Inflammatory macrophage (primary cell): ENCODE data around the gene UGT1A5.
"Not testable (repeated sequence)": the region's sequence is repeated elsewhere in the genome, so short reads cannot be mapped to it uniquely, and the experiment has no call there.

ENCODE experiments used
- DNase-seq, 2 donors: peaks; one replicate each; pipeline ENCODE4 v3.0.0-alpha.2; 2020 to 2022

UGT1A5 gene

DNA sequence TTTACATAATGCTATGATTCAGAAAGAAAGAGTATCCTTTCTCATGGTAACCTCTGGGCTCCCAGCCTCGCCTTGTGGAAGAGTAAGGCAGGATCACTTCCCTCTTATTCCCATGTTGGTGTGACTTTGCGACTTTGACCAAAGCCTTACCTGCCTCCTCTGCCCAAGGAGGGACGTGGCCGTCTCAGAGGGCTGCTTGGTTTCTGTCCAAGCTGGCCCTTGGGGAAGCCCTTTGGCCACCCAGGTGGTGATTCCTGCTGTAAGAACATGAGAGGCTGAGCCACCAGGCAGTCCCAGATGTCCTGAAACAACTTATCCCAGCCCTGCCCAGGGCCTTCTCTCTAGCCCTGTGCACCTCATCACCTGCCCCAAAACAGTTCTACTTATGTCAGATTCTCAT, 14.0 kb upstream of the UGT1A5 start:
- no peak for DNase-seq

DNA sequence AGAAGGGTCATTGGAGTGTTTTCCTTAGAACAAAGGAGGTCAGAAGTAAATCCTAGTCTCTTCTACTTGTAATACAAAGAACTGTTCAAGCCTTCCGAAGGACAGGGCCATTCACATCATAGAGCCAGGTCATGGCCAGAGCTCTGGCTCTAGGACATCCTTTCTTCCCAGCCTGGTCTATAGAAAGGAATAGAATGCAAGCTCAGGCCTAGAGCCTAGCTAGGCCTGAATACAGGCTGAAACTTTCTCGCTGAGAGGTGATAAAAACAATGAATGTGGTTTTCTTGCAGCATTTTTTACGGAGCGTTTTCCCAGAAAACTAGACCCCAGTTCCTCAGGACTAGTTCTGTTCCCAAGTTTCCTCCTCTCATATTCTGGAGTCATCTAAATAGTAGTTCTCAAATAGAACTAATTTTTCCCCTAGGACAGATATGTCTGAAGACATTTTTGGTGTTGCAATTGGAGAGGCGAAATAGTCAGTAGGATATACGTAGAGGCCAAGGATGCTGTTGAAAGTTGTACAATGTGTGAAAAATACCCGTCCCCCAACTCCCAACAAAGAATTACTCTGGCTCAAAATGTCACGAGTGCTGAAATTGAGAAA, 13.2 kb upstream of the UGT1A5 start:
- no peak for DNase-seq

DNA sequence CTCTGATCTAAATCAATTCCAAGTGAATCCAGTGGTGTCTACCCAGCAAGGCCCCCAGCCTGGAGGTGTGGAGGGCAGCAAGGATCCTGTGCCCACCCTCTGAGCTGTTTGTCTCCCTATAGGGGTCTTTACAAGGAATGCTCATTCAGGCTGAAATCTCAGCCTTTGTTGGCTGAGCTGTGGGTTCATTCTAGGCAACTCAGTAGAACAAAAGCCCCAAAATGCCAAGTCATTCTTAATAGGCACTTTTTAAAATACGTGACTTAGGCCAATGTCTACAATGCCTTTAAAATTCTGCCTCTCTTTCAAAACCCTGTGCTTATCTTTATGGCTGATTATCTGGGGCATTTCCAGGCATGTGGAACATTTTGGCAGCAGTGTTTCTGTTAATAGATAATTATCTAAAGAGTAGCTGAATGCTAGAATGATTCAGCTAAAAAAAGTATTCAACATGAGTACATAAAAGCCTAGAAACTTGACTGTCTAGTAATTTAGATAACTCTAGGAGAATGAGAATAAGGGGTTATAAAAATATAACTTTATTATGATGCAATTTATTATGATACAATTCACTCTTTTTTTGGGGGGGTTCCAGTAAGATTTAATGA, 12.6 kb upstream of the UGT1A5 start:
- no peak for DNase-seq

DNA sequence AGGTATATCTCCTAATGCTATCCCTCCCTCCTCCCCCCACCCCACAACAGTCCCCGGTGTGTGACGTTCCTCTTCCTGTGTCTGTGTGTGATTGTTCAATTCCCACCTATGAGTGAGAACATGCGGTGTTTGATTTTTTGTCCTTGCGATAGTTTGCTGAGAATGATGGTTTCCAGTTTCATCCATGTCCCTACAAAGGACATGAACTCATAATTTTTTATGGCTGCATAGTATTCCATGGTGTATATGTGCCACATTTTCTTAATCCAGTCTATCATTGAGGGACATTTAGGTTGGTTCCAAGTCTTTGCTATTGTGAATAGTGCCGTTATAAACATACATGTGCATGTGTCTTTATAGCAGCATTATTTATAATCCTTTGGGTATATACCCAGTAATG, 11.9 kb upstream of the UGT1A5 start:
- not testable (repeated sequence) for DNase-seq

DNA sequence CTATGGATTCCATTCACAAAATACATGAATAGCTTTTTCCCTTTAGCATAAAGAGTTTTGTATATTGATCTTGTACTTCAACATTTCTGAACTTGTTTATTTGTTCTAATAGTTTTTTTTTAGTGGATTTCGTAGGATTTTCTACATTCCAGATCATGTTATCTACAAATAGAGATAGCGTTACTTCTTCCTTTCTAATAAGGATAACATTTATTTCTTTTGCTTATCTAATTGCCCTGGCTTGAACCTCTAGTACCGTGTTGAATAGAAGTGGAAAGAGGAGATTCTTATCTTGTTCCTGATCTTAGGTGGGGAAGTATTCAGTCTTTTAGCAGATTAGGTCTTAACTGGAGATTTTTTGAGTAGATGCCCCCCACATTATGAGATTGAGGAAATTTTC, 10.5 kb upstream of the UGT1A5 start:
- DNase-seq = no peak

DNA sequence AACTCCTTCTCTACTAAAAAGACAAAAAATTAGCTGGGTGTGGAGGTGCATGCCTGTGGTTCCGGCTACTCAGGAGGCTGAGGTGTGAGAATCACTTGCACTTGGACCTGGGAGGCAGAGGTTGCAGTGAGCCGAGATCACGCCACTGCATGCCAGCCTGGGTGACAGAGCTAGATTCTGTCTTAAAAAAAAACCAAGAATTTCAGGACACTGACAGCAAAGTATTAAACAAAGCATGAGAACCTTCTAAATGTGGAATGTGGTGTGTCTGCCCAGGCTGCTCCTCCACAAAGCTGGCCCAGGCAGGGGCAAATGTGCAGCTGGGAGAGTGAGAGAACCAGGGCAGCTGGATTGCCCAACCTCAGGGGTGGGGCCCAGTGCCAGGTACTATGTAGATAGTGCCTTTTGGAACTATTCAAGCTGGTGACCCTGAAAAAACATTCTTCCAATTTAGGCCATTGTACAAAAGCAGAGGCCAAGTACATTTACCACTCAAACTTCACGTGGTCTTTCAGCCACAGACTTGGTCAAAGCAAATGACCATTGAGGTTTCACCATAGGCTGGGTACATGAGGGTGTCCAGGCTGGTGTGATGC, 6.7 kb upstream of the UGT1A5 start:
- no peak for DNase-seq

DNA sequence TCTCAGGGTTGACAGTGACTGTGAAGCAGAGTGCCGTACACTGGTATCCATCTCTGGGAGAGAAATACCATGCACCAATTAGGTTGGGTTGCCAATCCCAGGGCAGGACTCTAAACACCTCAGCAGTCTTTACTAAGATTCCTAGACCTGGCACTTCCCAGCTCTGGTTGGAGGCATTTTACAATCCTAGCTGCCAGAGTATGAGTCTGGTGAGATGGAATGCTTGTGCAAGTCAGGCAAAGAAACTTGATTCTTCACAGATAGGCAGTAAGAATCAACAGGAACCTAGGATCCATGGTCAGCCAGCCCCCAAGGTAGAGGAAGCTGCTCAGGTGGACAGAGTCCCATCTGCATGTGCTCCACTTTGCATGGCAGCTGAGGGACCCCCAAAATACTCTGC, 6.0 kb upstream of the UGT1A5 start:
- no peak for DNase-seq

DNA sequence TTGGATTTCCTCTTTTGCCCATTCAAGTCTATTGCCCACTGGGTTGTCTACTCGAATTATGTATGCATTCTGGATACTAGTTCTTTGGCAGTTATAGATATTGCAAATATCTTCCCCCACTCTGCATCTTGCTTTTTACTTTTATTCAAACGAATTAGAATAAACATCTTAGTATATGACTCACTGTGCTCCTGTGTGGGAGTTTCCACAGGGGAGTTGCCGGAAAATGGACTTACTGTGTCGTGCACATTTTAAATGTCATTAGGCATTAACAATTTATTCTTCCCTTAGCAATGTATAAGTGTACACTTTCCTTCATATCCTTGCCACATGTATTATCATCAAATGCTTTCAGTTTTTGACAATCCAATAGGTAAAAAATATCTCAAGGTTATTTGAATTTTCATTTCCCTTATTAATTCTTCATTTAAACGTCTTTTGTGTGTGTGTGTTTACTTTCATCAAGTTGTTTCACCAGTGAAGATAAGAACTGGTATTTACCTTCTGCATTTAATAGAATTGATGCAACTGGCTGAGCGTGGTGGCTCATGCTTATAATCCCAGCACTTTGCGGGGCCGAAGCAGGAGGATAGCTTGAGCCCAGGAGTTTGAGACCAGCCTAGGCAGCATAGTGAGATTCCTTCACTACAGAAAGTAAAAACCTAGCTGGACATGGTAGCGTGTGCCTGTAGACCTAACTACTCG, 4.6 kb upstream of the UGT1A5 start:
- DNase-seq = no peak

DNA sequence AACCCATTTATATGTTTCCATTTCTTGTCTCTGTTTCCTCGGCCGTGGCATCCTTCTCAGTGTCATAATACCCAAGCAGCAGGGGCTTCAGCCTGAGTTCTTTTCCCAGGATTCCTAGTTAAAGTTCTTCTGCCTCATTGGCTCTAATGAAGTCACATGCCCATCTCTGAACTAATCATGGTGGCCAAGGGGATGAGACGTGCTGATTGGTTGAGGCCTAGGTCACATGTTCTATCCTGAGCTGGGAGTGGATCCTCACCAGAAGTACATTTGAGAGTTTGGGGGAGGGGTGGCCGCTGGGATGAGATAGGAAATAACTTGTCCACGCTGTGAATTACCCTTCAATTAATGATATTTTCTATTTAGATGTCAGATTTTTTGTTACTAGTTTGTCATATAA, 3.8 kb upstream of the UGT1A5 start:
- no peak for DNase-seq

DNA sequence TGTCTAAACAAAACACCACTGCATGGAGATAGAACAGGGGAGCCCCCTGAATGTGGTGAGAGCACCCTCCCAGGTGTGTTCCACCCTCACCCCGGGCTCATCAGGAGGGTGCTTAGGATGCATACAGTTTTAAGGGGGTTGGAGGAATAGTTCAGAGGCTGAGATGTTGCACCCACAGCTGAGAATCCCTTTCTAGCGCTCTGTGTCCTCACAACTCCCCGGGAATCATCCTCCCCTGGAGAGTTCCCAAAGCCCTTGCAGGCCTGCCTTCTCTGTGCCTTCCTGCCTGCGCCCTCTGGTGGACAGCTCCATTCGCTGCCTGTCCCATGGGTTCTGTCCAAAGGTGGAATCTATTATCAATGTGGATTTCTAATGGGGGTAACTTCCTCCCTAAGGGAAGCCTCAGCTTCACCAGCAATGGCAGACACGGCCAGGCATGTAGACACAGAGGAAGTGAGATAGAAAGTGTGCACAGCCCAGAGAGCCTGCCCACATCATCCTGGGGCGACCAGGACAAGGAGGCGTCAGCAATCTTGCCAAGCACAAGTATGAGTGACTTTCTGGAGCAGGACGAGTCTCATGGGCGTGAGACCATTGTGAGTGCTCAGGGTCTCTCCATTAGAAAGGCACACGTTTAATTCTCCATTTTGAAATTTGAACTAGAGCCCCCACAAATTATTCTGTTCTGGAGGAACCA, 1.2 kb upstream of the UGT1A5 start:
- peak; percentile 47 to 58 for DNase-seq

DNA sequence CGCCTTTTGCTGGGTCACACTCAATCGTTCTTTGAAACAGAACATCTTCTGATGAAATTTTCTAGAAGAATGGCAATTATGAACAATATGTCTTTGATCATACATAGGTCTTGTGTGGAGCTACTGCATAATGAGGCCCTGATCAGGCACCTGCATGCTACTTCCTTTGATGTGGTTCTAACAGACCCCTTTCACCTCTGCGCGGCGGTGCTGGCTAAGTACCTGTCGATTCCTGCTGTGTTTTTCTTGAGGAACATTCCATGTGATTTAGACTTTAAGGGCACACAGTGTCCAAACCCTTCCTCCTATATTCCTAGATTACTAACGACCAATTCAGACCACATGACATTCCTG, 532 bp downstream of the UGT1A5 start:
- no peak for DNase-seq

DNA sequence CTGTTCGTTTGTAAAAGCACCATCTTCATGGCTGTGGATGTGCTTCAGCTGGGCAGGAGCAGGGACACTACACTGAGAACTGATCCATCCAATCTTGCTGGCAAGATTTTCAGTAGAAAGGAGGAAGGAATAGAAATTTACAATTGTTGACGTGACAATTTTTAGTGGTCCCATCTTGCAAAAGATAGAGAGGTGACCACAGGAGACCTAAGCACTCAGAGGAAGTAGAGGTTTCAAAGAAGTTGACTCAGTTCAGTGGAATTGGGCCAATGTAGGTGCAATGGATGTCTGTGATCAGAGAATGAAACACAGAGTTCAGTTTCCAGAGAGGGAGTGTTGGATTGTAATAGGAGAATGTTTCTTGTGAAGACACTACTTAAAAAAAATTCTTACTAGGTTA, 1.4 kb downstream of the UGT1A5 start:
- DNase-seq = no peak

DNA sequence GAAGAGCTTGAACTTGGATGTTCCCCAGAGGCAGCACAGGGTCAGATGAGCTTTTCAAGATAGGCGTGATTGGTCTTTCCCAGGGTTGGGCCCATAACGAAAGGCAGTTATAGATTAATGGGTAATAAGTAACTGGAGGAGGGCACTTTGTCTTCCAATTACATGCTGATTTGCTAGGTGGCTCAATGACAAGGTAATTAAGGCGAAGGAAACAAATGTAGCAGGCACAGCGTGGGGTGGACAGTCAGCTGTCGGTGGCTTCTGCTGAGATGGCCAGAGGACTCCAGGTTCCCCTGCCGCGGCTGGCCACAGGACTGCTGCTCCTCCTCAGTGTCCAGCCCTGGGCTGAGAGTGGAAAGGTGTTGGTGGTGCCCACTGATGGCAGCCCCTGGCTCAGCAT, 5.8 kb downstream of the UGT1A5 start, which contains the start of gene UGT1A4:
TSS of gene UGT1A4 (plus strand) at position 185 of the 400 bp plus-strand sequence. CDS start at position 270, 85 bp downstream.
- DNase-seq = no peak

DNA sequence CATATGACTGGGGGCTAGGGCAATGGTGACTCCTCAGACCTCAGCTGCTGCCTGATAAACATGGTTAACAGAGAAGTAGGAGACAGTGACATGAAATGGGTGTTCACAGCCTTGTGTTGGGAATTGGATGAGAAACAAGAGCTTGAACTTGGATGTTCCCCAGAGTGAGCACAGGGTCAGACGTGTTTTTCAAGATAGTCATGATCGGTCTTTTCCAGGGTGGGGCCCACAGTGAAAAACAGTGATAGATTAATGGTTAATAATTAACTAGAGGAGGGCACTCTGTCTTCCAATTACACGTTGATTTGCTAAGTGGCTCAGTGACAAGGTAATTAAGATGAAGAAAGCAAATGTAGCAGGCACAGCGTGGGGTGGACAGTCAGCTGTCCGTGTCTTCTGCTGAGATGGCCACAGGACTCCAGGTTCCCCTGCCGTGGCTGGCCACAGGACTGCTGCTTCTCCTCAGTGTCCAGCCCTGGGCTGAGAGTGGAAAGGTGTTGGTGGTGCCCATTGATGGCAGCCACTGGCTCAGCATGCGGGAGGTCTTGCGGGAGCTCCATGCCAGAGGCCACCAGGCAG, 16.1 kb downstream of the UGT1A5 start, which contains the start of gene UGT1A3:
TSS of gene UGT1A3 (plus strand) at position 320 of the 579 bp plus-strand sequence. CDS start at position 405, 85 bp downstream.
- no peak for DNase-seq

DNA sequence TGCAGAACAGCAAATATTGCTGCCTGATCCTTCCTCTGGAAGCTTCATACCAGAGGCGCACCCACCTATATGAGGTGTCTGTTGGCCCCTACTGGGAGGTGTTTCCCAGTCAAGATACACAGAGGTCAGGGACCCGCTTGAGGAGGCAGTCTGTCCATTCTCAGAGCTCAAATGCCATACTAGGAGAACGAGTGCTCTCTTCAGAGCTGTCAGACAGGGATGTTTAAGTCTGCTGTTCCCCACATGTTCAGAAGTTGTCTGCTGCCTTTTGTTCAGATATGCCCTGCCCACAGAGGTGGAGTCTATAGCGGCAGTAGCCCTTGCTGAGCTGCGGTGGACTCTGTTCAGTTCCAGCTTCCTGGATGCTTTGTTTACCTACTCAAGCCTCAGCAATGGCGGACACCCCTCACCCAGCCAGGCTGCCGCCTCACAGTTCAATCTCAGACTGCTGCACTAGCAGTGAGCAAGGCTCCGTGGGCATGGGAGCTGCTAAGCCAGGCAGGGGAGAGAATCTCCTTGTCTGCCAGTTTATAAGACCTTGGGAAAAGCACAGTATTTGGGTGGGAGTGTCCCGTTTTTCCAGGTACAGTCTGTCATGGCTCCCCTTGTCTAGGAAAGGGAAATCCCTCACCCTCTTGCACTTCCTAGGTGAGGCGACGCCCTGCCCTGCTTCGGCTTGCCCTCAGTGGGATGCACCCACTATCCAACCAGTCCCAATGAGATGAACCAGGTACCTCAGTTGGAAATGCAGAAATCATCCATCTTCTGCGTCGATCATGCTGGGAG, 24.4 kb downstream of the UGT1A5 start:
- DNase-seq = not testable (repeated sequence)

DNA sequence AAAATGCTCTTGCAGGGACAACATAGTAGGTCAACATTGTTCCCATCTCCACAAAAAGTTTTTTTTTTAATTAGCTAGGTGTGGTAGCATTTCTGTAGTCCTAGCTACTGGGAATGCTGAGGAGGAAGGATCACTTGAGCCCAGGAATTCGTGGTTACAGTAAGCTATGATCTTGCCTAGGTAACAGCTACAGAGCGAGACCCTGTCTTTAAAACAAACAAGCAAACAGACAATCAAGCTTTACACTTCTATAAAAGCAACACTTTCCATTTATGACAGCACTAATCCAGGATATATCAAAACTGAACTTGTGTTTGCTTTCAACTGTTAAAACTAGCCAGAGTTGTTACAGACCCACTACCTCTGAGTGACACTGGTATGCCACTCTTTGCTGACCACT, 28.2 kb downstream of the UGT1A5 start:
- DNase-seq = no peak

DNA sequence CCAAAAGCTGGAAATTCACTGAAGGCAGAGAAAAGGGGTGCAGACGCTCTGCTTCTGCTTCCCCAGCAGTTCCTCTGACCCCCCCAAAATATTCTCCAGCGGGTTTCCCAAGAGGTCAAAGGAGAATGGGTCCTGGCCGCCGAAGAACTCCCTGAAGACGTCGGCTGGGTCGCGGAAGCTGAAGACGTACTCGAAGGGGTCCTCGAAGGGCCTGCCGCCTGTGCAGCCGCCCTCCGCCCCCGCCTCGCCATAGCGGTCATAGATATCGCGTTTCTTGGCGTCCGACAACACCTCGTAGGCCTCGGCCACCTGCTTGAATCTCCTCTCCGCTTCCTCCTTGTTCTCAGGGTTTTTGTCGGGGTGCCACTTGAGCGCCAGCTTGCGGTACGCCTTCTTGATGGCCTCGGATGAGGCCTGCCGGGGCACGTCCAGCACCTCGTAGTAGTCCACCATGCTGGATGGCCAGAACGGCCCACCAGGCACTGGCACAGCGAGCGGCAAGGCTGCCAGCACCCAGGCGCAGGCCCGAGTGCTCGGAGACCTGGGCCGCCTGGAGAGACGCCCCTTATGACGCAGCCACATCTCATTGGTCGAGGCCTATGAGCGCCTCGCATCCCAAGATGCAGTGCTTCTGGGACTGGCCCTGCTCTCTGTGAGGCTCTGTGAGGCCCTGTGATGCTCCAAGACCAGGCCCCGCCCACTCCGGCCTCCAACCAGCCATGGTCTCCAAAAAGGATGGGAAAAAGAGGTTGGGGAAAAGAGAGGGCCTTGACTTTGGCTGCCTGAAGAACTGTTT, 31.0 kb downstream of the UGT1A5 start:
- DNase-seq = no peak

DNA sequence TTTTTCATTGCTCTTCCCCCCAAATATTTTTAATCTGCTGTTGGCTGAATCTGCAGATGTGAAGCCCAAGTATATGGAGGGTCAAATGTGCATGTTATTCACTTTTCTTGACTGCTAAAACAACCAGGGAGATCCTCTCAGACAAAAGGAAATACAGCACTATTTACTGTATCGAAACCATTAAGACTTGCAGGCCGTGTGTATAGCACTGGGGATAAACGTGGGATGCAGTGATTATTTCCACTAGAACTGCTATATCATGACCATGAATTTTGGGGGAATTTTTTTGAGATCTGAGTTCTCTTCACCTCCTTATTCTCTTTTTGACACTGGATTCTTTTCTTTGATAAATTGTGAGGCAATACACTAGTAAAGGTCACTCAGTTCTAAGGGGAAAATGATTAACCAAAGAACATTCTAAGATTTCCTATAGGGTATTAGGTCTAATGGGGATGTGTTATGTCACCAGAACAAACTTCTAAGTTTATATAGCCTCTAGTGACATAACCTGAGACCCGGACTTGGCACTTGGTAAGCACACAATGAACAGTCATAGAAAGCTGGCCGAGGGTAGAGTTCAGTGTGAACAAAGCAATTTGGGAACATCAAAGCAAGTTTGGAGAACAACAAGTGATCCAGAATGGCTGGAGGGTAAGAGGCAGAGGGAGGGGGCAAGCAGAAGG, 32.5 kb downstream of the UGT1A5 start:
- DNase-seq = no peak

DNA sequence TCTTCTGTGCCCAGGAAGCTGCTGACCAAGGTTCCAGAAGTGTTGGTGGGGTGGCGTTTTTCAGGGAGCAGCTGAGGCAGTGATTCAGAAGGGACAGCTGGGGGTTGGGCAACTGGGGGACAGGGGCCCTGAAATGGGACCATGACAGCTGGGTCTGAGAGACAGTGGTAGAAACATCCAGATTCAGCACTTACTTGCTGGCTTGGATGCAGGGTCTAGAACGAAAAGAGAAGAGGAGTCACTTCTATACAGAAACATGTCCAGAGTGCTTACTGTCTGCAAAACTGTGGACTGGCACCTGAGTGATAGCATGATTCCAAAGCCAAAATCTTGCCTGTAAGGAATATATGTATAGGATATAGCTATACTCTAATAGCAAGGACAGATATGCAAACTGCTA, 33.1 kb downstream of the UGT1A5 start:
- not testable (repeated sequence) for DNase-seq
